Glutamatergic neuron (in vitro differentiated cells): ENCODE measurements around the gene RHOBTB3. TPM values are rescaled to one million over a fixed set of nuclear protein-coding genes. Genes with fewer than 3 reads are reported as not detected.
"Not testable (repeated sequence)": the region's sequence is repeated elsewhere in the genome, so short reads cannot be mapped to it uniquely, and the experiment has no call there.

Experiments used
- DNase-seq: peaks from one replicate; pipeline ENCODE4 v3.0.0; 2022
- H3K27ac Mint-ChIP-seq: one replicate; pipeline ENCODE4 v1.8.0; 2020; ENCODE audit warnings: mild to moderate bottlenecking, mixed read lengths, inconsistent platforms; ENCODE audit not compliant: unreplicated experiment
- H3K27me3 Mint-ChIP-seq: one replicate; pipeline ENCODE4 v1.8.0; 2020; ENCODE audit warnings: mild to moderate bottlenecking, moderate library complexity, mixed read lengths, inconsistent platforms; ENCODE audit not compliant: unreplicated experiment
- H3K36me3 Mint-ChIP-seq: one replicate; pipeline ENCODE4 v1.8.0; 2020; ENCODE audit warnings: mild to moderate bottlenecking, mixed read lengths, inconsistent platforms; ENCODE audit not compliant: unreplicated experiment
- H3K4me1 Mint-ChIP-seq: one replicate; pipeline ENCODE4 v1.8.0; 2020; ENCODE audit warnings: mild to moderate bottlenecking, low read depth, mixed read lengths, inconsistent platforms; ENCODE audit not compliant: unreplicated experiment
- H3K4me3 Mint-ChIP-seq: one replicate; pipeline ENCODE4 v1.8.0; 2020; ENCODE audit warnings: mild to moderate bottlenecking, mixed read lengths, inconsistent platforms; ENCODE audit not compliant: unreplicated experiment
- H3K9me3 Mint-ChIP-seq: one replicate; pipeline ENCODE4 v1.8.0; 2020; ENCODE audit warnings: mild to moderate bottlenecking, moderate library complexity, mixed read lengths, inconsistent platforms; ENCODE audit not compliant: unreplicated experiment
- CTCF ChIP-seq: fragments of 200-600 bp; sonication (generic); IDR thresholded peaks from one replicate; pipeline ENCODE4 v1.5.0; 2021; ENCODE audit not compliant: partially characterized antibody, unreplicated experiment
- total RNA-seq: library from RNA; stranded (reverse); fragmentation: NEBNext Ultra II Directional; extraction: Animal tissue kit (Norgen Biotek cat#: 25700); gene quantifications from one replicate; pipeline ENCODE4 v1.2.1, GENCODE V29; 2021; ENCODE audit not compliant: unreplicated experiment

RHOBTB3 gene
- total RNA-seq, 1 donor from 2014 or later: 39.0 TPM

GRCh38 chr5:95711501-95712346, 19.4 kb upstream of the RHOBTB3 start:
- no peaks in the 10 kb centered on the region for H3K36me3 Mint-ChIP-seq
- peaks cover 3% of the 10 kb centered on the region for H3K9me3 Mint-ChIP-seq
- peak; percentile 39 for DNase-seq
- H3K27ac Mint-ChIP-seq: no peak overlapping the region
- peaks cover 2% of the 10 kb centered on the region for H3K4me1 Mint-ChIP-seq
- no peak for TF ChIP-seq CTCF
- H3K27me3 Mint-ChIP-seq: peaks cover 6% of the 10 kb centered on the region
- peak overlapping the region; percentile 85 for H3K4me3 Mint-ChIP-seq

DNA sequence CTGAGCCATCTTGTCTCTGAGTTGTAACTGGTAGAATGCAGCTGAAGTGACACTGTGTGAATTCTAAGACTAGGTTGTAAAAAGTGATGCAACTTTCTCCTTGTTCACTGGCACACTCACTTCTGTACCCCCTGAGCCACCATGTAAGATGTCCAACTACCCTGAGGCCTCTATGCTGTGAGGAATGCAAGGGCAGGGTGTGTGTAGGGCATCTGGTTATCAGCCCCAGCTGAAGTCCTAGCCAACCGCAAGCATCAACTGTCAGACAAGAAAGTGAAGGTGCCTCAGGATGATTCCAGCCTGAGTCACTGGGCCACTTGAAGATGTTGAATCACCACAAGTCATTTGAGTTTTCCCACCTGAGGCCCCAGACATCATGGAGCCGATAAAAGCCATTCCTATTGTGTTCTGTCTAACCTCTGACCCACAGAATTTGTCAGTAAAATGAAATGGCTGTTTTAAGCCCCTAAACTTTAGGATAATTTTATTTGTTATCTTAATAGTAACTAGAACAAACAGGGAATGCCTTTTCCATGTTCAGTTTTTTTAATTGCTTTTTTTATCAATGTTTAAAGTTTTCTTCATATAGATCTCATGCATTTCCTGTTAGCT, 18.7 kb upstream of the RHOBTB3 start:
- DNase-seq: no peak
- TF ChIP-seq CTCF: no peak

DNA sequence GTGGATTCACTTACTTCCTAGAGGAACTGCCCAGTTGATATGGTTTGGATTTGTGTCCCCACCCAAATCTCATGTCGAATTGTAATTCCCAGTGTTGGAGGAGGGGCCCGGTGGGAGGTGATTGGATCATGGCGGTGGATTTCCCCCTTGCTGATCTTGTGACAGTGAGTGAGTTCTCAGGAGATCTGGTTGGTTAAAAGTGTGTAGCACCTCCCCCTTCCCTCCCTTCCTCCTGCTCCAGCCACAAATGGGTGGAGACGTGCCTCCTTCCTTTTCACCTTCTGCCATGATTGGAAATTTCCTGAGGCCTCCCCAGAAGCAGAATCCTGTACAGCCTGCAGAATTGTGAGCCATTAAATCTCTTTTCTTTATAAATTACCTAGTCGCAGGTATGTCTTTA, 17.9 kb upstream of the RHOBTB3 start:
- H3K4me1 Mint-ChIP-seq, H3K36me3 Mint-ChIP-seq, DNase-seq, H3K9me3 Mint-ChIP-seq, H3K27me3 Mint-ChIP-seq, H3K27ac Mint-ChIP-seq, H3K4me3 Mint-ChIP-seq: not testable (repeated sequence)

More for the DNA sequence above, 18.7 kb upstream of the RHOBTB3 start:
- Mint-ChIP-seq H3K27ac (no peak overlapping the region), H3K27me3 (peaks cover 5% of the 10 kb centered on the region), H3K4me3 (no peak overlapping the region), H3K9me3 (peaks cover 3% of the 10 kb centered on the region), H3K4me1 (peaks cover 2% of the 10 kb centered on the region), H3K36me3 (no peaks in the 10 kb centered on the region)

DNA sequence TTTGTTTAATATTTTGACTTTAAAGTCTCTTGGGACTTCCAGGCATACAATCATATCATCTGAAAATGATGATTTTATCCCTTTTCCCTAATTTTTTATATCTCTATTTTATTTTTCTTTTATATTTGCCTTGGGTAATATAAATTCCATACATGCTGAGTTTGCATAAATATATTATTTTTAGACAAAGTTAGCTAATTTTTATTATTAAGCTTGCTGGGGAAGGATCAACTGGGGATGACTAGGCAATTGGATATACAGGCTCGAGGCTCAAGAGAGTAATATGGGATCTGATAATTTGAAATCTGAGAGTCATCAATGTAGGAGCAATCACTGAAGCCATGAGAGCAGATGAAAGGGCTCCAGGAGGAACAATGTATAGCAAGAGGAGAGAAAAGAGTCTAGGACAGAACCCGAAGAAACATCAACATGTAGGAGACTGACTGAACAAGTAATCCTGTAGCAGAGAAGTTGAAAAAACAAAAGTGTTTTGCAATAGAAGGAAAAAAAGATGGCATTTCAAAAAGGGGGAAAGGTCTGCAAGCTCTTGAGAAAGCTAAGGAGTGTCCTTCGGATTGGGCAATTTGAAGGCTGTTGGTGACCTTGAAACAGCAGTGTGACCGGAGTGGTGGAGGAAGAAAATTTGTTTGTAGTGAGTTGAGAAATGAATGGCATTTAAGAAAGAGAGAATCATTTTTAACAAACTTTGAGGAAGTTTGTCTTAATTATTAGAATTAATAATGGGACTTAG, 17.0 kb upstream of the RHOBTB3 start:
- Mint-ChIP-seq H3K4me1 (peaks cover 2% of the 10 kb centered on the region), H3K27ac (no peak overlapping the region), H3K4me3 (no peak overlapping the region), H3K36me3 (no peaks in the 10 kb centered on the region), H3K27me3 (peaks cover 5% of the 10 kb centered on the region), H3K9me3 (peaks cover 2% of the 10 kb centered on the region)
- no peak for TF ChIP-seq CTCF
- no peak for DNase-seq

GRCh38 chr5:95715799-95716461, 15.2 kb upstream of the RHOBTB3 start:
- no peak for DNase-seq
- Mint-ChIP-seq H3K4me3 (no peak overlapping the region), H3K27me3 (peaks cover 5% of the 10 kb centered on the region), H3K27ac (no peak overlapping the region), H3K4me1 (peaks cover 2% of the 10 kb centered on the region), H3K36me3 (no peaks in the 10 kb centered on the region), H3K9me3 (peaks cover 2% of the 10 kb centered on the region)
- TF ChIP-seq CTCF: no peak
